ENCODE results near the gene DOCK4.
A peak's percentile ranks its signal among the peaks of the same experiment; 100 is the strongest.

The DOCK4 gene

GRCh38 chr7:111841596-111842205 is 364.5 kb downstream of the DOCK4 start:
- H3K27me3 ChIP-seq (ENCODE audit: insufficient read depth, poor library complexity, severe bottlenecking): no peaks in the 10 kb centered on the region
- DNase-seq (ENCODE audit: low read depth in 1 of 2, low spot score in 1 of 2): peak in 1 of 2 experiments; percentile 39
- H3K27ac ChIP-seq (replicated peaks): no peak overlapping the region
- no peak overlapping the region for H3K4me3 ChIP-seq (replicated peaks; ENCODE audit: insufficient read depth, low read length)
- TF ChIP-seq SPI1 (IDR thresholded peaks at IDR 0.05; ENCODE audit: borderline replicate concordance, low read depth) (peak; percentile 39; the same call in 1 of the 2 replicates), CTCF (IDR thresholded peaks at IDR 0.05; ENCODE audit: insufficient read depth, low read length) (no peak), POLR2AphosphoS5 (IDR thresholded peaks at IDR 0.05; ENCODE audit: low read depth) (peak; percentile 31; the same call in 1 of the 2 replicates)

GRCh38 chr7:111840528-111840927 is 365.7 kb downstream of the DOCK4 start:
- no peak for DNase-seq (ENCODE audit: low read depth in 1 of 2, low spot score in 1 of 2)
- TF ChIP-seq GABPA (IDR thresholded peaks at IDR 0.05; ENCODE audit: low read depth) (no peak), POLR2AphosphoS5 (IDR thresholded peaks at IDR 0.05; ENCODE audit: low read depth) (no peak), SPI1 (IDR thresholded peaks at IDR 0.05; ENCODE audit: borderline replicate concordance, low read depth) (no peak), REST (IDR thresholded peaks at IDR 0.05; ENCODE audit: insufficient replicate concordance, low read depth) (no peak), CTCF (IDR thresholded peaks at IDR 0.05; ENCODE audit: insufficient read depth, low read length) (no peak)
- no peak overlapping the region for H3K4me3 ChIP-seq (replicated peaks; ENCODE audit: insufficient read depth, low read length)
- no peaks in the 10 kb centered on the region for H3K27me3 ChIP-seq (ENCODE audit: insufficient read depth, poor library complexity, severe bottlenecking)
- H3K27ac ChIP-seq (replicated peaks): no peak overlapping the region

GRCh38 chr7:111839261-111839660 is 366.9 kb downstream of the DOCK4 start:
- TF ChIP-seq SPI1 (IDR thresholded peaks at IDR 0.05; ENCODE audit: borderline replicate concordance, low read depth) (no peak), GABPA (IDR thresholded peaks at IDR 0.05; ENCODE audit: low read depth) (no peak), POLR2AphosphoS5 (IDR thresholded peaks at IDR 0.05; ENCODE audit: low read depth) (no peak), REST (IDR thresholded peaks at IDR 0.05; ENCODE audit: insufficient replicate concordance, low read depth) (no peak), CTCF (IDR thresholded peaks at IDR 0.05; ENCODE audit: insufficient read depth, low read length) (no peak)
- Histone ChIP-seq H3K27ac (replicated peaks) (no peak overlapping the region), H3K27me3 (ENCODE audit: insufficient read depth, poor library complexity, severe bottlenecking) (no peaks in the 10 kb centered on the region), H3K4me3 (replicated peaks; ENCODE audit: insufficient read depth, low read length) (no peak overlapping the region)
- no peak for DNase-seq (ENCODE audit: low read depth in 1 of 2, low spot score in 1 of 2)

- TF ChIP-seq POLR2AphosphoS5 (IDR thresholded peaks at IDR 0.05; ENCODE audit: low read depth) (no peak), REST (IDR thresholded peaks at IDR 0.05; ENCODE audit: insufficient replicate concordance, low read depth) (no peak), SPI1 (IDR thresholded peaks at IDR 0.05; ENCODE audit: borderline replicate concordance, low read depth) (no peak)
- Histone ChIP-seq H3K27me3 (ENCODE audit: insufficient read depth, poor library complexity, severe bottlenecking) (no peaks in the 10 kb centered on the region), H3K27ac (replicated peaks) (no peak overlapping the region), H3K4me3 (replicated peaks; ENCODE audit: insufficient read depth, low read length) (no peak overlapping the region)
- no peak for DNase-seq (ENCODE audit: low read depth in 1 of 2, low spot score in 1 of 2)
Measured at GRCh38 chr7:111836592-111836991, 369.6 kb downstream of the DOCK4 start.
